GM19467 (cell line): ENCODE data around the gene SF3A1.

Experiments used
- ATAC-seq: cut with Tn5 transposase; IDR thresholded peaks from one replicate; pipeline ENCODE4 v1.9.1; 2021; ENCODE audit warnings: mild to moderate bottlenecking, moderate library complexity; ENCODE audit not compliant: unreplicated experiment

SF3A1 gene

DNA sequence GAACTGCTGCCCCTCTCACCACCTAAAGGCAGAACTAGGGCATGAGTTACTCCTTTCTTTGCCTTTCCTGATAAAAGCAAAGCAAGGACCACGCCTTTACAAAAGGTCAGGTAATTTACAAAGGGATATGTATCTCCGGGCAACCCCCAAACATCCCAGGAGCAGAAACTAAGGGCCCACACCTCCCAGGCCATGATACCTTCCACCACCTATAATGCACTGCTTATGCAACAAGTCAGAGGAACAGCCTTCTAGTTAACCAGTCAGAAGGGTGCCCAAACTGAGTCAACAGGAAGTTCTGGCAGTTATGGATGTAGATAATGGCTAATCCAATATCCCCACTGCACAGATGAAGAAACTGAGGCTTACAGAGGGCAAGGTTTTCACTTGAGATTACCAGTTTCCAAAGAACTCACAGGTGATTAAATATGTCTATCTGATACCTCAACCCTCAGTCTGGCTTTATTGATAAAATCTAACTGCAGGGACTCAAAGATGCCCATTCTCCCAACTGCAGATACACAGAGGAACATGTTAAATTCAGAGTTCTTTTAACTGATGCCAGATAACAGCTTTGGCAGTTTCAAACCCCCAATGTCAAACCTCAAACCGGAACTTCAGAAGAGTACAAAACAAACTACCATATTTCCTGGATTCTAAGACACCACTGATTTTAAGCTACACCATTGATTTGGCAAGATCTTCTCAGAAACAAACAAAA is 50.6 kb downstream of the SF3A1 start:
- no peak for ATAC-seq

DNA sequence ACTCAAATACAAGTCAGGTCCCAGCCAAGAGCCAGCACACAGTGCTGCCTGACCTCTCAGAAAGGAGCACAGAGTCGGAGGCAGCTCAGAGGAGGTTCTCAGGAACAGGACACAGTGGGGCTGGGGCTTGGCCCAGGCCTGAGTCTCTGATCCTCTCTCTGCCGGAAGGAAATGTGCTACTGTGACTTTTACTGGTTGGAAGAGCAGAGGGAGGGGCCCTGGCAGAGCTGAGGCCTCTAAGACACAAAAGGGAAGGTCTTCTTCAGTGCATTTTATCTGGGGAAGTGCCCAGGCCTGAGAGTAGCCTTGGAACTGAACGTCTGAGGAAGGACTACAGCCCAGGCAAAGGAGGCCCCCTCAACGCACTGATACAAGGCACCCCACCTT is 51.2 kb downstream of the SF3A1 start:
- ATAC-seq = no peak

DNA sequence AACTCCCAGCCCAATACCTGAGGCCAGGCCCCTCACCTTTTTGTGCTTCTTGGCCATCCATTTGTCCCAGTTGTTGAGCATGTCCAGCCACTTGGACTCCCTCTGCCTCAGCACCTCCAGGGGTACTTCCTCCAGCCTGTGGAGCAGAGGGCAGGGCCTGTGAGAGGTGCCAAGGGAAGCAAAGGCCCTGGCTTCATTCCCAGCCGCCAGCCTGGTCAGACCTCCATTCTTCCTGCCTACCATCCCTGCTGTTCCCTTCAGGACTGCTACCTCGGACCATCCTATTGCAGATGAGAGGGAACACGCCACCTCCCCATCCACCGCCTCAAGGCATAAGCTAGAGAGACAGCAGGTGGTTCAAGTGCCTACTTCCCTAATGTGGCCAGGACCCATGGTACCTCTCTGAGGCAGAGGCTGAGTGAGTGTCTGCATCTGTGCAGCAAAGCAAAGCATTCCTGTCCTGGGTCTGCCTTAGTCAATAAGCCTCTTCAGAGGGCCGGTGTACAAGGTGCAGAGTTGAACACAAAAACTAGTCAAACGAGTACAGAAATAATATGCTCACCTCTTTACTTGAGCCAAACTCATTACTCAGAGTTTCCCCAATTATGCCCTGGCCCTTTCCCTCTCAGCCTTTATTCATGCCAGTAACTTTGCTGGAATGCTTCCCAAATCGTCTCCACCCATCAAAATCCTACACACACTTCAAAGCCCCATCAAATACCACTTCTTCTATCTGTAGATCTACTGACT is 52.0 kb downstream of the SF3A1 start:
- no peak for ATAC-seq

DNA sequence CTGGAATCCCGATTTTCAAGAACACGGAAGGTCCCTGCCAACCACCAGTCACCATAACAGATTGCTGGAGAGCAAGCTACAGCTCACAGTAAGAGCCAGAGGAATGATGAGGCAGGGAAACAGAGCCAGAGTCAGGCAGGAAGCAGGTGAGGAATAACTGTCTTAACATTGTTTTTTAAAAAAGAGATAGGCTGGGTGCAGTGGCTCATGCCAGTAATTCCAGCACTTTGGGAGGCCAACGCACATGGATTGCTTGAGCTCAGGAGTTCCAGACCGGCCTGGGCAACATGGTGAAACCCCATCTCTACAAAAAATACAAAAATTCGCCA is 53.9 kb downstream of the SF3A1 start:
- ATAC-seq = no peak

DNA sequence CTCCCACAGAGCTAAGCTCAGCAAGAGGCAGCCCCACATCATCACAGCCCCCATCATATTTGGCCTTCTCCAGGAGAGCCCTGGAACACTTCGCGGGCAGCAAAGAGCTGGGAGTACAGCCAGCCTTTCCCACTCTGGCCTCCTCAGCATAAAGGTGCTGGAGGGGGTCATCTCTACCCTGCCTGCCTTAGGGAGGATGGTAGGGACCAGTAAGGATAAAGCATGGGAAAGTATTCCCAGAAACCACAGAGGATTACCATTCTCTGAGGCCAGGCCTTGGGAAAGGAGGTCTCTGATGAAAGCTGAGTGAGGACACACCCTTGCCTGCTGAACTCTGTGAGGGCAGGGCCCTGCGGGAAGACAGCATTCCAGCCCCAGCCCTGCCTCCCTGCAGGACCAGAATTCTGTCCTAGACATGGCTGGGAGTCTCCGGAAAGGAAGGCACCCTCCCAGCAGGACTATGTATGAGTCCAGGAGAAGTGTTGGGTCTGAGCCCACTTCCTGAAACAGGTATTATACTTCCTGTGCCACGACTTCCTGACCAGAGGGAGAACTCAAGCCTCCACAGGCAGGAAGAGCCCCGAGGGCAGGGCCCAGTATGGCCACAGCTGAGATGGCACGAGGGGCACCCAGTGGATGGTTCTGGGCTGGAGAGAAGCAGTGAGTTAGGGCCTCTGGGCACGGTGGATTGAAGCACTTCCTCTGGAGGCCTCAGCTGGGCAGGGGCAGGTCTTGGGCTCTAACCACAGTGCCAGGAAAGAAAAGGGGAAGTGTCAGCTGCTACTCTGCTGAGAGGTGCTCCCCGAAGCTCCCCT is 54.5 kb downstream of the SF3A1 start:
- ATAC-seq = no peak

DNA sequence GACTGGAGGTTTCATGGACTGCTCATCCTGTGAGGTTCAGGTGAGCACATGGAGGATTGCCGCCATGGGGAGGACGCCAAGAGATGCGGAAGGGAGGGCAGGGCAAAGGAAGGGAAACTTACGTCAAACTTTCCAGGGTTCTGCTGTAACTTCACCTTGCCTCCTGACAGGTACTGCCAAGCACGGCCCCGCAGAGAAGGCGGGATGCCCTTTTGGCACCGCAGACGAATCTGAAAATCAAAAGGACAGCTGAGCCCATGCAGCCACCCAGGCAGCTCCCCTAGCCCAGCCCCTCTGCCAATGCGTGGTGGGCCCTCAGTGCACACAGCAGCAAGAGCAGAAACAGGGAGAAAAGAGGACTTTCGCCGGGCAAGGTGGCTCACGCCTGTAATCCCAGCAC is 57.4 kb downstream of the SF3A1 start:
- no peak for ATAC-seq

DNA sequence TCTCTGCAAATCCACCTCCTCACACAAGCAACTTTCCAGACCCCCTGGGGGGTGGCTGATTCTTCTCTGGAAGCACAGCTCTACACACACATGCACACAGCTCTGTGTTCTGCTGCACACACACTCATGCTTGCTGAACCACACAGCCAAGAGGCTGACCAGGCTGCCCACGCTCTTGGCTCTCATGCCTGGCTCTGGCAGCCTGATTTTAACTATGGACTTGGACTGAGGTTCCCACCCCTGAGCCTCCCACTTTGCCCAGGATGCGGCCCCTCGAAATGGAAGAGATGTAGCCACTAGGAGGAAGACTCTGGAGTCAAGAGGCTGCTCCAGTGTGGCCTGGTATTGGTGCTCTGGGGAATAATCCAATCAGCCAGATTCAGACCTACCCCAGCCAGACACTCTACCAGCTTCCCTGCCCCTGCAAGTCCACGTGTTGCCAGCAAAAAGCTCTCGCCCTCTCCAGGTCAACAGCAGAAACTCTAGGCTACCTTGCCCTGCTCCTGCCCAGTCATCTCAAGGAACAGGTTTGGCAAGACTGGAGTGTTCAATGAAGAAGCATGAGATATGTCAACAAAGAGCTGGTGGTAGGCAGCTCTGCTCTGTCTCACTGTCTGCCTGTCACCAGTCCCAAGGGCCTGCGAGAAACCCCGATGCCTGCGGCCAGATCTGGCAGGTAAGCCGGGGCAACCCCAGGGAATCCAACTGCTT is 58.5 kb downstream of the SF3A1 start:
- ATAC-seq = no peak

DNA sequence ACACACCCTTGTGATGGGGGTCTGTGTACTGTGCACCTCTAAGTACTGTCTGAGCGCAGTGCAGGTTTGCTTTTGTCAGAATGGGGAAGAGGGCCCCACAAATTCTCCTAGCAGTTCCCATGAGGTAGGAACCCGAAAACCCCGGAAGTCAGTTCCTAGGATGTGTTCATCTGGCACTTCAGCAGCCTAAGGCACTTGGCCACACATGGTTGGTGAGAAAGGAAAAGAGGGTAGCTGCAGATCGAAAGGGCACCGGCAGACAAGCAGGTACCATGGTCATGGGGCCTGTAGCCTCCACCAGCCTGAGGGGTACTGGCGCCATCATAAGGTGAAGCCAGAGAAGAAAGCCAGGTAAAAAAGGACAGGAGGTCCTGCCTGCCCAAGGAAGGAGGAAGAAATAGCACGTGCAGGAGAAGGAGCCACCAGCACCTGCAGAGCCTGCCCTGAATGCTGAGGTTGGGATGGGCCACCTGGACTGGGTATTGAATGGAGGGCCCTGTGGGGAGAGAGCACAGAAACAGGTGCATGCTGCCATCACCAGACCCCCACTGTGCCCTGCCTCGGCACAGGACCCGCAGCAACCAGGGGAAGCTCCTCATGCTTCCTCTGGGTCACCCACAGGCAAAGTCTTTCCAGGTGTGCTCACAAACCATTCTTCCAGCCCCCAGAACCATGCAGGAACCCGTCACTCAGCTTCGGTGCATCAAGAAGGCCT is 59.3 kb downstream of the SF3A1 start:
- ATAC-seq = no peak

DNA sequence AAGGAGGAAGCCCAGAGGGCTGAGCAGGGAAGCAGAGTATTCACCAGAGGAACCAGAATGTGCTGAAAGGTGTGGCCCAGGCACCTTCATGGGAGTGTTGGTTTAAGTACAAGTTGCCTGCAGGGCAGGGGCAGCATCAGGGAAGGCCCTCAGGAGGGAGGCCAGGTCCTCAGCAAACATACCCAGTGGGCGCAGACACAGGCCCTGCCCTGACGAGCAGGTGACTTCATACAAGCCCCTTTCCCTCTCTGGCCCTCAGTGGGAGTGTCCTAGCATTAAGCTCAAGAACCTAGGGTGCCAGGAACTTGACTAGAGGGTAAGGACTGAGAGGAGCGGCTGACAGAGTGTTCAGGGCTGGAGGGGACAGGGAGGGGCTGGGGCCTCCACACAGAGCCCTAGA is 59.9 kb downstream of the SF3A1 start:
- ATAC-seq = no peak

DNA sequence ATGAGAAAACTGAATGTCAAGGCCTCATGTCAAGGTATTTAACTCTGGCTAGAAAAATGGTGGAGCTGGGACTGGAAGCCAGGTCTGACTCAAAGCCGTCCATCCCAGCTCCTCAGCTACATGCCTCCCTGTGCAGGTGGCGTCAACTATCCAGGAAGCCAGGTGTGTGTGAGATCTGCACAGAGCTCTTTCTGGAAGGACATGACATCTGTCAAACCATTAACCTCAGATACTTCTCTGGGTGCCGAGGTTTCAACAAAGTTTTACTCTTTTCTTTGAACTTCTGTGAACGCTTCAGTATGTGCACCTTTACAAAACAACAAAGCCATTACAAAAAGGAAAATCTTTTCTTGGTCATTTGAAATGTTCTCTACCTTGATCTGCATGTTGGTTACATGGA is 60.4 kb downstream of the SF3A1 start:
- ATAC-seq = no peak

DNA sequence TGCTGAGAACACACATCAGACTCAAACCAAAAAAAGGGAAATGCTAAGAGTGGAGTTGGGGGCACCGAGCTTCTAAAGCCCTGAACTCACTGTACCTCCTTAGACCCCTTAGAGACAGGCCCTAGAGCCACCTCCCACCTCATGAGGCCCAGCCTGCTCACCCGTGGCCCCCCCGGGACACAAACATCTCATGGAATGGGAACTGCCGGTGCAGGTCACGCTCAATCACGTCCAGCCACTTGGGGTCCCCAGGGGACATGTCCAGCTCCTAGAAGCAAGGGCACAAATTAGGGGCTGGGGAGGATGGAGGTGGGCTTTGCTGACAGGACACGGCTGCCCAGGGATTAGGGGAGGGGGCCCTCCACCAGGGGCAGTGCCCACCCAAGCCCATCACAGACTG is 61.1 kb downstream of the SF3A1 start:
- no peak for ATAC-seq

DNA sequence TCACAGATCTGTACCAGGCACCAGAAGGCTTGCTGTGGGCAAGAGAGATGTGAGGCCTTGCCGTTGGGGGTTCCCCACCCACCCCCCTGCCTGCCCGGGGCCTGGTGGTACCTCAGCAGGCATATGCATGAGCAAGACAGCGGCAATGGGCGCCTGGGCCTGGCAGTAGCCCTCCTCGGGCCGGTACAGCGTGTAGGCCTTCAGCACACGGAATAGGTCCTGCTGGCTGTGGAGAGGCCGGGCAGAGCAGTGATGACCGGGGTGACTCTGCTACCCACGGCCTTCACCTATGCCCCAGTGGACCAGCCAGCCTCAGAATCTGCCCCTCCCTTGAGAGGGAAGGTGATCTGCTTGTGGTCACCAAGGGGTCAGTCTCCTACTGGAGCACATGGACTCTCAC is 61.9 kb downstream of the SF3A1 start:
- ATAC-seq = no peak

DNA sequence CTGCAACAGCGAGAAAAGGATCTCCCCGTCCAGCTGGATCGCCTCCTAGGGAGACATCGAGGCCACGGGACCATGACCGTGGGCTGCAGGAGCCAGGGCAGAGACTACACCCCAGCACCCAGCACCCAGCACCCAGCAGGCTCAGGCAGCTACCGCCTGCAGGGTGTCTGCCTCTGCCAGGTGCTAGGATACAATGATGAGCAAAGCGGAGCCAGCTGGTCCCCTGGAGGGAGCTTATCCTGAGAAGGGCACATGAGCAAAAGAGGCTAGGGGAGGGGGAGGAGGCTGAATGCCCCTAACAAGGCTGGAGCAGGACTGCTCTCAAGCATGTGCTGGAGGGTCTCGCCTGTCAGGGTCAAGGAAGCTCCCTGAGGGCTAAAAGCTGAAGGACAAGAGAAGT is 62.6 kb downstream of the SF3A1 start:
- ATAC-seq = no peak

DNA sequence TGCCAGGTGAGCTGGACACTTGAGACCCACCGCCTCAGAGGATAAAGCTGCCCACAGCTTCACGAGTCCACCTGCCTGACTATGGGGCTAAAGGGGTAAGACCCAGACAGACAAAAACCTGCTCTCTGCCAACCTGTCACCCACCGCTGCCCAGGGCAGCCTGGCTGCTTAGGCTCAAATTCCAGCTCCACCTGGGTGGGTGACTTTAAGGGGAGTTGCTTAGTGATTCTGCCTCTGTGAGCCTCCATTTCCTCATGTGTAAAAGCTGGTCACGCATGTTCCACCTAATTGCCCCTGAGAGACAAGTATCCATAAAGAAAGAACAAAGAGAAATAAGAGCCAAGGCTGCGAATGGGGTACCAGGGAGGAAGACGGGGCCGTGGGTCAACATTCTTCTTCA is 63.7 kb downstream of the SF3A1 start:
- no peak for ATAC-seq

DNA sequence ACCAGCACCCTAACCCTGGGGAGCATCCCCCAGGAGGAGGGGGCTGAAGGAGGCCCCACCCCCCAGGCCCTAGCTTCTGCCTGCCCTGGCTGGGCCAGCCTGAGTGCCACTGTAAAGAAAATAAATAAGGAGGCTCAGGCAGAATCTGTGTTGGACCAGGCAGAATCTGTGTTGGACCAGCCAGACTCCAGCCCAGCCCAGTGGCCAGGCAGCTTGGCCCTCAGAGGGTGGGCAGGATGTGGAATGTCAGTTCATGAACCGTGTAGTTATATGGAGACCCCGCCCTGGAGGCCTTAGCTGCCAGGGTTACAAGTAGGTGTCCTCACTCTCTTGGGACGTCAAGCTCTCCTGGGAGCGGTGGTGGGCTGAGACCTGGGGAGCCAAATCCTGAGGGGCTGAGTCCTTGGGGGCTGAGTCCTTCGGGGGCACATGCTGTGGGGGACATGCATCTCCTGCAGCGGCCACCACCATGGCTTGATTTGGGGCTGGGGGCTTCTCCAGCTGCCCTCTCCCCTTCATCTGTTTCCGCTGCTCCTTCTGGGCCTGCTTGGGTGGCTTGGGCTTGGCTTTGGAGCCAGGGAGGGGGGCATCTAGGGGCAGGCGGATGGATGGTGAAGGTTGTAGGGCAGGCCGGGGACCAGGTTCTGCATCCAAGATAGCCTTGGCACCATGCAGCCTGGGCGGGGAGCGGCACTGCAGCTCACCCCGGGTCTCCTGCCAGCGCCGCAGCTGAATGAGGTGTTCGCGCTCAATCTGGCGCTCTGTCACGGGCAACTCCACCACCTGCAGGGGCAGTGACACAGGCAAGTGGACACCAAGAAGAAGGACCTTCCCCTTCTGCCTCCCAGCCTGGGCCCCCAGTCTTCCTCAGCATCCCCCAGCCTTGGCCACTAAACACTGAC is 64.4 kb downstream of the SF3A1 start:
- no peak for ATAC-seq

DNA sequence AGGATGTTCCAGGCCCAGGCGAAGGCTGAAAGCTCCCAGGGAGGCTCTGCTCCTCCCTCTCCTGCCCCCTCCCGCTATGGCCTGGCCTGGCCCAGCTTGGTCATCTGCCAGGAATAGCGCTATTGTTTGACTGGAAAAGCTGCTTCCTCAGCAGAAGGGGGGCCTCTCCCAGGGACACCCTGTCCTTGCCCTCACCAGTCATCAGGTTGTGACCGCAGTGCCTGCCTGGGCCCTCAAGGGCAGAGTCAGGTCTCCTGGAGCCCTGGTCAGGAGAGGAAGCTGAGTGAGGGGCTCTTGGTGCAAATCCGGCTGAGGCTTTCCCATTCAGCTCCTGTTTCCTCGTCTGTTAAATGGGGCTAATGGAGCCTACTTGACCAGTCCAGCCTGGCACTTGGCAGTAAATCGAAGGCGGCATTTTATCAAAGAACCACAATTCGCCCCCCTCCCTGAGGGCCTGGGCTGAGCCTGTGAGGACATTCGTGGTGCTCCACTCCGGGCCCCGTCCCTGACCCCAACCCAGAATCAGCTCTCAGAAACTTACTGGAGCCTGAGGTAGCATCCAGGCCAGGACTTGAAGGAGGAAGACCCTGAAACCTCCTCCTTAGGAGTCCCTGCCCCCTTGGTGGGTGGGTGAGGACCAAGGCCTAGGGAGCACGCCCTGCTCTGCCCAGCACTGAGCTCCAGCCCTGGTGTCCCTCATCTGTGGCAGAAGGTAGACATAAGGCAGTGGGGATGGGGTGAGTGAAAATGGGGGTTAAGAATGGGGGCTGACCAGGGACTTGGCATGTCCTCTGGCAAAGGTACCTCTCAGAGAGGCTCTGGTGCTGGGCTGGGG is 65.4 kb downstream of the SF3A1 start:
- no peak for ATAC-seq

DNA sequence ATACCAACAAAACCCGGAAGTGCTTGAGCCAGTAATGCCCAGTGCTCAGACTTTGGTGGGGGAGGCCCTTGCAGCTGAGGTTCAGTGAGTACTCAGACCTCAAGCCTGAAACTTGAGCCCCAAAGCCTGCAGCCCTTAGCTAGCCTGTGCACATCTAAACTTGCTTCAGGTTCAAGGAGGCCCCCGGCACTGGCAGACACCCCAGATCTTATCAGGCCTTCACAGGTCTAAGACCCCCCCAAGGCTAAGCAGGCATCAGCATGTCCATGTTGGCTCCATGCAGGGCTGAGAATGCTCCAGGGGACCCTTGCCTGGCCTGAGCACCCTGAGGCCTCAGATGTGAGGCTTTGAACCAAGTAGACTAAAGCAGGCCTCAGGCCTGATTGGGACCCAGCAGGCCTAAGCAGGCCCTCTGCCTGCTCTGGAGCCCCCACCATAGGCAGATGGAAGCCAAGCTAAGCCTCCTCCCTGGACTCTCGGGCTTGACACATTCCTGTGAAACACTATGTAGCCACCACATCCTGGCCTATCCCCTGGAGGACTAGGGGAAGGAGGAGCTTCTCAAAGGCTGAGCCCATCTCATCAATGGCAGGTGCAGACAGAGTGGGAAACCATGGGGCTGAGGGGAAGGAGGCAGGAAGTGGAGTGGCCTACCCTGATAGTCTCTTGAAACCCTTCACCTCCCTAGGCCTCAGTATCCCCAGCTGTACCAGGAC is 66.2 kb downstream of the SF3A1 start:
- ATAC-seq = no peak

DNA sequence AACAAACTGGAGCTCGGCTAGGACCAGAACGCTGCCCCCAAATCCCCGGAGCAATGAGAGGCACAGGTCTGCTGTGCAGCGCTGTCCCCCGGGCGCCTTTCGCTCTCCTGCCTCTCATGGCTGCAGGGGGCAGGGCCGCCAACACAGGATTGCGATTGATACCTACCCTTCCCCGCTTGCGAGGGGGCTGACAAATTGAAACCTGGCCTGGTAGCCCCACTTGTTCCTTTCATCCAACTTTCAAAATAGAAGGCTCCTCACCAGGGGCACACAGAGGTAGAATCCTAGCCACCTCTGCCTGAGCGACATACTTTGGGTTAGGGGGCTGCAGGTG is 66.7 kb downstream of the SF3A1 start:
- ATAC-seq = peak; percentile 15
